Pancreas (tissue), 10 donors: ENCODE measurements around the gene CHN1. TPM values are rescaled to one million over a fixed set of nuclear protein-coding genes. Genes with fewer than 3 reads are reported as not detected.

ENCODE experiments used
- ATAC-seq, 4 donors: fragments of 200-7000 bp; cut with Tn5 transposase; one replicate each; pipeline versions ENCODE4 v1.8.0 to v1.9.1; 2020; ENCODE audit warnings: mild to moderate bottlenecking in 4 of 4, moderate library complexity in 4 of 4
- DNase-seq, 6 donors: peaks; one replicate each; pipeline ENCODE4 v3.0.0-alpha.2; 2020
- FAIRE-seq: peaks from 2 replicates; lab custom pipeline; 2012; peaks lifted over from hg19 to GRCh38; lab: Jason Lieb, UNC
- H3K27ac ChIP-seq, 4 donors: fragments of 200-600 bp; sonication (generic); 1 replicate in 3 of 4; 2 replicates in 1 of 4; pipeline versions ENCODE4 v1.5.0 to v1.8.0; 2020
- H3K27me3 ChIP-seq, 4 donors: fragments of 200-600 bp; one replicate each; pipeline ENCODE4 v1.8.0; 2021
- H3K36me3 ChIP-seq, 3 donors: fragments of 200-600 bp; sonication (generic) in 1 of 3; one replicate each; pipeline versions ENCODE4 v1.5.0 to v1.8.0; 2020 to 2021
- H3K4me1 ChIP-seq, 3 donors: fragments of 200-600 bp; one replicate each; pipeline ENCODE4 v1.8.0; 2021
- H3K4me3 ChIP-seq, 4 donors: fragments of 200-600 bp; sonication (generic) in 2 of 4; one replicate each; pipeline versions ENCODE4 v1.5.0 to v1.8.0; 2020 to 2021
- H3K9me3 ChIP-seq, 4 donors: fragments of 200-600 bp; one replicate each; pipeline ENCODE4 v1.8.0; 2021
- WGBS, 2 donors: extraction: QIAGEN DNeasy Blood & Tissue Kit; methylation state at CpG; one replicate each; pipeline ENCODE4 v1.1.7; 2013; 5-methylcytosine and 5-hydroxymethylcytosine counted together
- intact Hi-C, 3 donors: fragments of 100-400 bp; cut with DNase I; formaldehyde crosslinking; loops; one replicate each; pipeline versions ENCODE4 v1.11.1 to v1.14.2; 2022
- polyA plus RNA-seq, 2 donors: library from polyadenylated mRNA; stranded (reverse); fragments of 200-250 nt; gene quantifications; one replicate each; pipeline ENCODE4 v1.2.3, GENCODE V29; 2013
- total RNA-seq, 6 donors: library from RNA; stranded (reverse); fragmentation: NEBNext Ultra II Directional in 4 of 6; extraction: Animal tissue kit (Norgen Biotek cat#: 25700) in 4 of 6; gene quantifications; one replicate each; pipeline versions ENCODE4 v1.2.1 to v1.2.4, GENCODE V29; 2021 to 2023
- TF ChIP-seq, protein P1 (sequence below), 4 donors: fragments of 200-600 bp; sonication (generic) in 3 of 4; IDR thresholded peaks; one replicate each; pipeline versions ENCODE4 v1.5.0 to v1.8.0; 2021; ENCODE audit warnings: antibody characterized with exemption in 4 of 4
- donor health status: healthy with polysubstance abuse.
- donor health status: DM: no; HTN: no; CAD: no; lungs with moderate emphysema.
- donor health status: DM: no; HTN: no; CAD: no.
- donor health status: control.
- donor health status: control.
- donor health status: Bipolar disorder and iron deficiency.
- donor health status: DM: yes; HTN: yes; CAD: no.
- donor health status: DM: no; HTN: no; CAD: no.
- donor health status: DM: no; HTN: no; CAD: no.
- donor health status: DM: yes; HTN: yes; CAD: no.

Gene CHN1
- total and polyA plus RNA-seq, 8 donors, result 1.3 to 15.4 (median 3.7) TPM

DNA sequence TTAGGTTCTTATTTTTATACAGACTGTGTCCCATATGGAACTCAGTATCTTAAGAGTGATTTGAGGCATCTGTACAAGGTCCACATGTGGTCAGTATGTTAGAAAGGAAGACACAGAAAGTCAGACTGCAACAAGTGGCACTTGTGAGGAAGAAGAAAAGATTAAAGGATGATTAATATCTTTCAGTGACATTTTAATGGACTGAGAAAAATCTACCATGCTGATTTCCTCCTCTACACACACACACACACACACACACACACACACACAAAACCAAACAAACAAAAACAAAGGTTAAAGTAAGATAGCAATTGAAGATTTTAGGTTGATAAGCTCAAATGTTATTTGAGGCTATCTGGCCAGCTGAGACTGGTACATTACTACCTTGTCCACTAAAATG is 146.4 kb downstream of the CHN1 start:
- Histone ChIP-seq H3K36me3 (no peaks in the 10 kb centered on the region), H3K4me1 (no peaks in the 10 kb centered on the region), H3K27ac (no peak overlapping the region), H3K4me3 (no peak overlapping the region), H3K27me3 (no peaks in the 10 kb centered on the region), H3K9me3 (no peaks in the 10 kb centered on the region)
- intact Hi-C loops, result no loop called here
- no peak for FAIRE-seq
- DNase-seq, result no peak
- TF ChIP-seq, protein P1, sequence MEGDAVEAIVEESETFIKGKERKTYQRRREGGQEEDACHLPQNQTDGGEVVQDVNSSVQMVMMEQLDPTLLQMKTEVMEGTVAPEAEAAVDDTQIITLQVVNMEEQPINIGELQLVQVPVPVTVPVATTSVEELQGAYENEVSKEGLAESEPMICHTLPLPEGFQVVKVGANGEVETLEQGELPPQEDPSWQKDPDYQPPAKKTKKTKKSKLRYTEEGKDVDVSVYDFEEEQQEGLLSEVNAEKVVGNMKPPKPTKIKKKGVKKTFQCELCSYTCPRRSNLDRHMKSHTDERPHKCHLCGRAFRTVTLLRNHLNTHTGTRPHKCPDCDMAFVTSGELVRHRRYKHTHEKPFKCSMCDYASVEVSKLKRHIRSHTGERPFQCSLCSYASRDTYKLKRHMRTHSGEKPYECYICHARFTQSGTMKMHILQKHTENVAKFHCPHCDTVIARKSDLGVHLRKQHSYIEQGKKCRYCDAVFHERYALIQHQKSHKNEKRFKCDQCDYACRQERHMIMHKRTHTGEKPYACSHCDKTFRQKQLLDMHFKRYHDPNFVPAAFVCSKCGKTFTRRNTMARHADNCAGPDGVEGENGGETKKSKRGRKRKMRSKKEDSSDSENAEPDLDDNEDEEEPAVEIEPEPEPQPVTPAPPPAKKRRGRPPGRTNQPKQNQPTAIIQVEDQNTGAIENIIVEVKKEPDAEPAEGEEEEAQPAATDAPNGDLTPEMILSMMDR (IDR thresholded peaks at IDR 0.05), result no peak
- no peak for ATAC-seq

DNA sequence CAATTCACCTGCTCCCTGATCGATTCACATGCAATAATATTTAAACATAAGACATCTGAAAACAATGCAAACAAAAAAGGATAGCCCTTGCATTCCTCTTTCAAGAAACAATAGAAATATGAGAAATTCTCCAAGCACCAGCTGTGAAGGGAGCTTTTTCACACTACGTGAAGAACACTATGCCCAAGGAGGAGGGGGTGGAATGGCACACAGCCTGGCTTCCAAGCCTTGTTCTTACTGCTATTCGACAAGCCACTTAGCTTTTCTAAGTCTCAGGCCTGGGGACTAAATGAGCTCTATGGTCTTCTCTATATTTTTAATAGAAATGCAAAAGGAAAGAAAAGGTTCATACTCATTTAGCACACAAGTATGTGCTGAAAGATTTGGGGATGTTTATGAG is 148.7 kb downstream of the CHN1 start:
- intact Hi-C loops, result no loop called here
- Histone ChIP-seq H3K4me3 (no peak overlapping the region), H3K9me3 (no peaks in the 10 kb centered on the region), H3K4me1 (no peaks in the 10 kb centered on the region), H3K27ac (no peak overlapping the region), H3K27me3 (no peaks in the 10 kb centered on the region), H3K36me3 (no peaks in the 10 kb centered on the region)
- 88 to 96% methylated on average over 3 of the region's 3 CpGs for WGBS, 2 donors
- no peak for ATAC-seq
- TF ChIP-seq, protein P1 (IDR thresholded peaks at IDR 0.05), result no peak
- FAIRE-seq, result no peak
- no peak for DNase-seq

GRCh38 chr2:174846941-174847938 is 157.9 kb downstream of the CHN1 start:
- no peak for DNase-seq
- WGBS, 2 donors, result 59 to 64% methylated on average over 8 of the region's 8 CpGs
- Histone ChIP-seq H3K27me3 (no peaks in the 10 kb centered on the region), H3K36me3 (no peaks in the 10 kb centered on the region), H3K4me3 (no peak overlapping the region), H3K4me1 (peaks cover 0 to 14% (median 6%) of the 10 kb centered on the region in 3 donors), H3K9me3 (no peaks in the 10 kb centered on the region), H3K27ac (no peak overlapping the region)
- intact Hi-C loops, result no loop called here
- TF ChIP-seq, protein P1 (IDR thresholded peaks at IDR 0.05), result no peak
- peak in 3 of 4 donors; percentile 50 to 58 (median 51) for ATAC-seq
- FAIRE-seq, result peak; percentile 43

- intact Hi-C loops, result no loop called here
- Histone ChIP-seq H3K27me3 (no peaks in the 10 kb centered on the region), H3K4me3 (no peak overlapping the region), H3K36me3 (no peaks in the 10 kb centered on the region), H3K4me1 (peaks cover 0 to 14% (median 6%) of the 10 kb centered on the region in 3 donors), H3K9me3 (no peaks in the 10 kb centered on the region), H3K27ac (no peak overlapping the region)
- TF ChIP-seq, protein P1 (IDR thresholded peaks at IDR 0.05), result no peak
- WGBS, 2 donors, result 61 to 74% methylated on average over 1 of the region's 1 CpG
- FAIRE-seq (no peak), ATAC-seq (no peak), DNase-seq (no peak)
Observed at GRCh38 chr2:174846218-174846617, 159.0 kb downstream of the CHN1 start.

- no peak overlapping the region for H3K4me3 ChIP-seq
- WGBS, 2 donors, result 32 to 34% methylated on average over 6 of the region's 6 CpGs
- peaks cover 0 to 14% (median 6%) of the 10 kb centered on the region in 3 donors for H3K4me1 ChIP-seq
- intact Hi-C loops, result no loop called here
- TF ChIP-seq, protein P1 (IDR thresholded peaks at IDR 0.05), result no peak
- FAIRE-seq (no peak), ATAC-seq (peak; percentile 80 to 89 (median 86)), DNase-seq (peak in 3 of 6 donors; percentile 11 to 35 (median 30))
- no peaks in the 10 kb centered on the region for H3K36me3 ChIP-seq
- H3K9me3 ChIP-seq, result no peaks in the 10 kb centered on the region
- H3K27me3 ChIP-seq, result no peaks in the 10 kb centered on the region
- no peak overlapping the region for H3K27ac ChIP-seq
Observed at GRCh38 chr2:174844295-174844708, 160.9 kb downstream of the CHN1 start.
